ENCODE measurements around the gene CCDC83. TPM values are rescaled to one million over a fixed set of nuclear protein-coding genes. Genes with fewer than 3 reads are reported as not detected.

CCDC83 gene
- total and polyA plus RNA-seq, 2 donors (not counting 3 experiments of a cell fraction or from before 2014, with no cell fraction given): not detected

DNA sequence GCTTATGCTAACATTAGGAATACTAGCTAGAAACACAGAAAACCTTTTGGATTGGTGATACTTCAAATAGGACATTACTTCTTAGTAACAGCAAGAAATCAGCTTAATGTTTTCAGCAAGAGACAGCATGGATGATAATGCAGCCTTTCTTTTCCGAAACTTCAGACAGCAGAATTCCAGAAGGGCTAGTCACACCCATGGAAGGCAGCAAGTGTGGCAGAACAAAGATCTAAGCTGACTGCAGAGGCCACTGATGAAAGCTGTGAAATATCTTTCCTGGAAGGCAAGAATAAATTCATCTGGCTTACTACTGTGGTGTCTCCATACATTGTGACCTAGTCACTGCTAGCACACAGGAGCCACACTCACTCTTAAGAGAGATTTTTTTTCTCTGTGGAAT is 100.3 kb downstream of the CCDC83 start:
- H3K36me3 ChIP-seq (ENCODE audit: control insufficient read depth in 2 of 2, extremely low read depth in 1 of 2, insufficient read depth in 2 of 2, low read length in 2 of 2): peaks cover 10 to 13% of the 10 kb centered on the region in 2 experiments
- H3K4me3 ChIP-seq (replicated peaks in 1 of 3; ENCODE audit: insufficient read depth in 1 of 3, low read depth in 1 of 3, low read length in 3 of 3): no peak overlapping the region
- H4K20me1 ChIP-seq (replicated peaks; ENCODE audit: control insufficient read depth, extremely low read depth, insufficient read depth, low read length): no peaks in the 10 kb centered on the region
- TF ChIP-seq MAX (IDR thresholded peaks at IDR 0.05; ENCODE audit: insufficient read depth, insufficient read length): no peak
- no peak for TF ChIP-seq CTCF (IDR thresholded peaks at IDR 0.05; ENCODE audit: extremely low read depth in 1 of 2, insufficient read depth in 1 of 2, low read depth in 1 of 2, low read length in 2 of 2)
- TF ChIP-seq EZH2 (IDR thresholded peaks at IDR 0.05; ENCODE audit: borderline replicate concordance, low read depth, low read length, severe bottlenecking): no peak
- no peak for TF ChIP-seq POLR2AphosphoS5 (IDR thresholded peaks at IDR 0.05; ENCODE audit: insufficient read depth, low read depth, low read length)
- TF ChIP-seq MYC (IDR thresholded peaks at IDR 0.05; ENCODE audit: low read depth, low read length): no peak
- TF ChIP-seq FOS (IDR thresholded peaks at IDR 0.05; ENCODE audit: borderline replicate concordance, insufficient read depth, low read length): no peak
- TF ChIP-seq POLR2A (IDR thresholded peaks at IDR 0.05; ENCODE audit: low read depth, low read length): no peak
- TF ChIP-seq JUN (IDR thresholded peaks at IDR 0.05; ENCODE audit: borderline replicate concordance, insufficient read depth, insufficient read length, low read depth): no peak
- TF ChIP-seq GATA2 (IDR thresholded peaks at IDR 0.05; ENCODE audit: insufficient read depth, insufficient read length, low read depth, low read length): no peak
- no peak overlapping the region for H2AFZ ChIP-seq (ENCODE audit: low read depth, low read length)
- intact Hi-C loops (cut with micrococcal nuclease) (no loop called here), dilution Hi-C loops (cut with MboI; ENCODE audit: extremely low pct_ligation_motif_present, low sequenced_read_pairs) (no loop called here)
- BruUV-seq (replicated peaks): no TSS peak
- no peak overlapping the region for H3K27ac ChIP-seq (ENCODE audit: insufficient read depth, low read depth, low read length)
- CTCF ChIA-PET: interaction anchor here (0.6 kb wide), 1 partner anchor 13 kb away, joined by 3 read pairs; no protein-coding TSS in a partner anchor
- H3K4me2 ChIP-seq (ENCODE audit: insufficient read depth, low read length): no peak overlapping the region
- peaks cover 2% of the 10 kb centered on the region for H3K79me2 ChIP-seq (ENCODE audit: control insufficient read depth, insufficient read depth, low read length)
- DNase-seq (ENCODE audit: low read depth, low spot score): no peak
- no peaks in the 10 kb centered on the region for H3K9me3 ChIP-seq (replicated peaks; ENCODE audit: control insufficient read depth, insufficient read depth, low read length)
- POLR2A ChIA-PET: no interaction called here
- no peaks in the 10 kb centered on the region for H3K4me1 ChIP-seq (ENCODE audit: control insufficient read depth, extremely low read depth, insufficient read depth, low read length)
- no peak overlapping the region for H3K9ac ChIP-seq (replicated peaks; ENCODE audit: extremely low read depth, insufficient read depth, low read length)
- no peaks in the 10 kb centered on the region for H3K9me1 ChIP-seq (replicated peaks; ENCODE audit: control insufficient read depth, extremely low read depth, insufficient read depth, low read length)
- no peak for FAIRE-seq
- no peaks in the 10 kb centered on the region for H3K27me3 ChIP-seq (ENCODE audit: control insufficient read depth in 2 of 2, insufficient read depth in 2 of 2, low read length in 2 of 2)

Measured in endothelial cell of umbilical vein (primary cell).